Glutamatergic neuron (in vitro differentiated cells): ENCODE results near the gene TCEANC. TPM values are rescaled to one million over a fixed set of nuclear protein-coding genes. Genes with fewer than 3 reads are reported as not detected.
"Not testable (repeated sequence)": the region's sequence is repeated elsewhere in the genome, so short reads cannot be mapped to it uniquely, and the experiment has no call there.

ENCODE experiments used
- DNase-seq: peaks from one replicate; pipeline ENCODE4 v3.0.0; 2022
- H3K27ac Mint-ChIP-seq: one replicate; pipeline ENCODE4 v1.8.0; 2020; ENCODE audit warnings: mild to moderate bottlenecking, mixed read lengths, inconsistent platforms; ENCODE audit not compliant: unreplicated experiment
- H3K27me3 Mint-ChIP-seq: one replicate; pipeline ENCODE4 v1.8.0; 2020; ENCODE audit warnings: mild to moderate bottlenecking, moderate library complexity, mixed read lengths, inconsistent platforms; ENCODE audit not compliant: unreplicated experiment
- H3K36me3 Mint-ChIP-seq: one replicate; pipeline ENCODE4 v1.8.0; 2020; ENCODE audit warnings: mild to moderate bottlenecking, mixed read lengths, inconsistent platforms; ENCODE audit not compliant: unreplicated experiment
- H3K4me1 Mint-ChIP-seq: one replicate; pipeline ENCODE4 v1.8.0; 2020; ENCODE audit warnings: mild to moderate bottlenecking, low read depth, mixed read lengths, inconsistent platforms; ENCODE audit not compliant: unreplicated experiment
- H3K4me3 Mint-ChIP-seq: one replicate; pipeline ENCODE4 v1.8.0; 2020; ENCODE audit warnings: mild to moderate bottlenecking, mixed read lengths, inconsistent platforms; ENCODE audit not compliant: unreplicated experiment
- H3K9me3 Mint-ChIP-seq: one replicate; pipeline ENCODE4 v1.8.0; 2020; ENCODE audit warnings: mild to moderate bottlenecking, moderate library complexity, mixed read lengths, inconsistent platforms; ENCODE audit not compliant: unreplicated experiment
- total RNA-seq: library from RNA; stranded (reverse); fragmentation: NEBNext Ultra II Directional; extraction: Animal tissue kit (Norgen Biotek cat#: 25700); gene quantifications from one replicate; pipeline ENCODE4 v1.2.1, GENCODE V29; 2021; ENCODE audit not compliant: unreplicated experiment
- TF ChIP-seq, protein P1 (sequence below): fragments of 200-600 bp; sonication (generic); IDR thresholded peaks from one replicate; pipeline ENCODE4 v1.5.0; 2021; ENCODE audit not compliant: partially characterized antibody, unreplicated experiment

Gene TCEANC
- total RNA-seq, 1 donor from 2014 or later = 6.3 TPM

DNA sequence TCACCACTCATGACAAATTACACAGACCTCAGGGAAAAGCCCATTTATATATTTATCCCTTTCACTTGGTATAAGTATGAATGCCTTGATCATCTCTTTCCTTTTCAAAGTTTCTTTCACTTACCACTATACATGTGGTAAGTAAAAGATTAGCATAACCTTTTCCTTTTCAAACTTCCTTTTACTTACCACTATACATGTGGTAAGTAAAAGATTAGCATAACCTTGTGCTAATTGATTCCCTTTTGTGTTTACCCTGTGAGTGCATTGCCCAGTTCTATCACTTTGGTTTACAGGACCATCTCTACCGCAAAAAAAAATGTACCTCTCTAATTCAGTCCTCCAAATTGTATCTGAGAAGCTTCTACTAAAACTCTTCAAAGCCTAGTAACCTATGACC is 32.7 kb upstream of the TCEANC start:
- H3K4me3 Mint-ChIP-seq = no peak overlapping the region
- no peaks in the 10 kb centered on the region for H3K9me3 Mint-ChIP-seq
- TF ChIP-seq, protein P1, sequence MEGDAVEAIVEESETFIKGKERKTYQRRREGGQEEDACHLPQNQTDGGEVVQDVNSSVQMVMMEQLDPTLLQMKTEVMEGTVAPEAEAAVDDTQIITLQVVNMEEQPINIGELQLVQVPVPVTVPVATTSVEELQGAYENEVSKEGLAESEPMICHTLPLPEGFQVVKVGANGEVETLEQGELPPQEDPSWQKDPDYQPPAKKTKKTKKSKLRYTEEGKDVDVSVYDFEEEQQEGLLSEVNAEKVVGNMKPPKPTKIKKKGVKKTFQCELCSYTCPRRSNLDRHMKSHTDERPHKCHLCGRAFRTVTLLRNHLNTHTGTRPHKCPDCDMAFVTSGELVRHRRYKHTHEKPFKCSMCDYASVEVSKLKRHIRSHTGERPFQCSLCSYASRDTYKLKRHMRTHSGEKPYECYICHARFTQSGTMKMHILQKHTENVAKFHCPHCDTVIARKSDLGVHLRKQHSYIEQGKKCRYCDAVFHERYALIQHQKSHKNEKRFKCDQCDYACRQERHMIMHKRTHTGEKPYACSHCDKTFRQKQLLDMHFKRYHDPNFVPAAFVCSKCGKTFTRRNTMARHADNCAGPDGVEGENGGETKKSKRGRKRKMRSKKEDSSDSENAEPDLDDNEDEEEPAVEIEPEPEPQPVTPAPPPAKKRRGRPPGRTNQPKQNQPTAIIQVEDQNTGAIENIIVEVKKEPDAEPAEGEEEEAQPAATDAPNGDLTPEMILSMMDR = no peak
- H3K36me3 Mint-ChIP-seq = no peaks in the 10 kb centered on the region
- DNase-seq = no peak
- H3K4me1 Mint-ChIP-seq = no peaks in the 10 kb centered on the region
- no peaks in the 10 kb centered on the region for H3K27me3 Mint-ChIP-seq
- no peak overlapping the region for H3K27ac Mint-ChIP-seq

DNA sequence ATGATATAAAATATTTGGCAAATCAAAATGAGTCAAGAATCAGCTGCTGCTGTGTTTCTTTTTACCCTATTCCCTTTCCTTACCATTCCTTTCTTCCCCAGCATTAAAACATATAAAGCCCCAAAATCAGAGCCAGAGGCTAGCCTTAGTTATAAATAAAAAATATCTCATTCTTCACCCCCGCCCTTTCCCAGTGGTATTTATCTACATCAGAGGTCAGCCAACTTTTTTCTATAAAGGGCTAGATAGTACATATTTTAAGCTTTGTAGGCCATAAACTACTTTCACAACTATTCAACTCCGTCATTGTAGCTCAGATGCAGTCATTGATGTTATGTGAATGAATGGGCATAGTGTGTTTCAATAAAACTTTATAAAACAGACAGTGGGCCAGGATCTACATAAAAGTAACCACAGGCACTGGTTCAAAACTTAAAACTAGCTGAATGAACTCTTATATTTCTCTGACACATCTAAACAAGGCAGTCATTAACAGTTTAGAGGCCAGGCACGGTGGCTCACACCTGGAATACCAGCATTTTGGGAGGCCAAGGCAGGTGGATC is 30.5 kb upstream of the TCEANC start:
- no peaks in the 10 kb centered on the region for H3K4me1 Mint-ChIP-seq
- no peaks in the 10 kb centered on the region for H3K36me3 Mint-ChIP-seq
- no peaks in the 10 kb centered on the region for H3K27me3 Mint-ChIP-seq
- H3K4me3 Mint-ChIP-seq = no peak overlapping the region
- TF ChIP-seq, protein P1 = no peak
- DNase-seq = no peak
- no peak overlapping the region for H3K27ac Mint-ChIP-seq
- H3K9me3 Mint-ChIP-seq = no peaks in the 10 kb centered on the region

DNA sequence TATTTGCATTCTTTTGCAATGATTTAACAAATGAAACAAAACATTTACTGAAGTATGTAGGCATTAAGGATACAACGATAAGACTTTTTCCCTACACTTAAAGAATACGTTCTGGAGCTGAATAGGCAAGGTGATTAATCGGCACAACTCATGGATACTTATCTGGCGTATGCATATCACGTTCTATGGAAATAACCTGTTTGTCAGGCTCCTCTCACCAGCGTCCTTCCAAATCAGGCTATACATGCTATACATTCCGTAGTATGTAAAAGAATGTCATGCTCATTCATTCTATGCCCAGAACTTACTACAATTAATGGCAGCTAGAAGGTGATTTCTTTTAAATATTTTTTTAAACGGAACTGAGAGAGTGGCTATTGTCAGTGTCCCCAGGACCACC is 25.6 kb upstream of the TCEANC start:
- Mint-ChIP-seq H3K27ac (no peak overlapping the region), H3K9me3 (no peaks in the 10 kb centered on the region), H3K36me3 (no peaks in the 10 kb centered on the region)

DNA sequence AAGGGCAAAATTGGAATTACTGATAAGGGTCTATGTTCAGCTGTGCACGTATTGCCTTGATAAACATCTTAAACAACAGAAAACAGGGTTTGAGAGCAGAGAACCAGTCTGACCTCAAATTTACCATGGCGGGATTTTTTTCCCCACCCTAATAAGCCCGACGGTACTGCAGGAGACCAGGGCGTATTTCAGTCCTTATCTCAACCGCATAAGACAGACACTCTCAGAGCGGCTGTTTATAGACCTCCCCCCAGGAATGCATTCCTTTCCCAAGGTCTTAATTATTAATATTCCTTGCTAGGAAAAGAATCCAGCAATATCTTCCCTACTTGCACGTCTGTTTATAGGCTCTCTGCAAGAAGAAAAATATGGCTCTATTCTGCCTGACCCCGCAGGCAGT is 15.7 kb upstream of the TCEANC start:
- H3K4me1 Mint-ChIP-seq, H3K9me3 Mint-ChIP-seq, H3K27me3 Mint-ChIP-seq, H3K27ac Mint-ChIP-seq, DNase-seq, H3K36me3 Mint-ChIP-seq, H3K4me3 Mint-ChIP-seq: not testable (repeated sequence)

More for the DNA sequence above, 25.6 kb upstream of the TCEANC start:
- no peak for DNase-seq
- no peaks in the 10 kb centered on the region for H3K27me3 Mint-ChIP-seq
- TF ChIP-seq, protein P1 = no peak
- no peaks in the 10 kb centered on the region for H3K4me1 Mint-ChIP-seq
- H3K4me3 Mint-ChIP-seq = no peak overlapping the region

DNA sequence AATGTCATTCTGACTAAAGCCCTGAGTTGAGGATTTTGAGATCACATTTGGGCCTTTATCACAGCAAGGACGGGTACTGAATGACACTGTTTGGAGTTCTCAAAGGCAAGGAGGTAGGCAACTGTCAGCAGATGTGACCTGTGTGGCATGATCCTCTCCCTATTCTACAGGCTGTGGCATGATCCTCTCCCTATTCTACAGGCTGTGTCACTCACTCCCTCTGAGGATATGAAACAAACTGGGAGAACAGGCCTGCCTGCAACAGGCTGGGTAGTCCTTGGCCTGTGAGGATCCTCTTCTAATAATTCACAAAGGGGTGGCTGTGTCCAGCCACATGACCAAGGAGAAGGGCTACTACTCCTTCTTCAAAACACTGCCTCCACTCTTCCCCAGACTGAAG is 14.9 kb upstream of the TCEANC start:
- no peak for DNase-seq
- Mint-ChIP-seq H3K36me3 (peaks cover 6% of the 10 kb centered on the region), H3K4me1 (no peaks in the 10 kb centered on the region), H3K4me3 (no peak overlapping the region), H3K27me3 (peaks cover 1% of the 10 kb centered on the region), H3K9me3 (no peaks in the 10 kb centered on the region), H3K27ac (no peak overlapping the region)
- TF ChIP-seq, protein P1 = no peak
